ENCODE measurements around the gene MAP2.
A peak's percentile ranks its signal among the peaks of the same experiment; 100 is the strongest.

MAP2 gene

GRCh38 chr2:209431701-209432100 lies 7.9 kb downstream of the MAP2 start:
- DNase-seq (ENCODE audit: low read depth, low spot score): peak; percentile 78
- H3K4me3 ChIP-seq (ENCODE audit: low read depth, low read length): no peak overlapping the region
- no peak for TF ChIP-seq CTCF (IDR thresholded peaks at IDR 0.05; ENCODE audit: low read depth, low read length)
- in situ Hi-C loops (cut with HindIII; ENCODE audit: low sequenced_read_pairs): no loop called here

- DNase-seq (ENCODE audit: low read depth, low spot score): peak; percentile 32
- no peak for TF ChIP-seq CTCF (IDR thresholded peaks at IDR 0.05; ENCODE audit: low read depth, low read length)
- in situ Hi-C loops (cut with HindIII; ENCODE audit: low sequenced_read_pairs): no loop called here
- H3K4me3 ChIP-seq (ENCODE audit: low read depth, low read length): no peak overlapping the region
Observed at GRCh38 chr2:209441541-209441940, 17.7 kb downstream of the MAP2 start.

- in situ Hi-C loops (cut with HindIII; ENCODE audit: low sequenced_read_pairs): no loop called here
- TF ChIP-seq CTCF (IDR thresholded peaks at IDR 0.05; ENCODE audit: low read depth, low read length): no peak
- DNase-seq (ENCODE audit: low read depth, low spot score): no peak
- no peak overlapping the region for H3K4me3 ChIP-seq (ENCODE audit: low read depth, low read length)
Observed at GRCh38 chr2:209442939-209443338, 19.1 kb downstream of the MAP2 start.

GRCh38 chr2:209445485-209445884 lies 21.6 kb downstream of the MAP2 start:
- no peak for DNase-seq (ENCODE audit: low read depth, low spot score)
- no peak for TF ChIP-seq CTCF (IDR thresholded peaks at IDR 0.05; ENCODE audit: low read depth, low read length)
- no peak overlapping the region for H3K4me3 ChIP-seq (ENCODE audit: low read depth, low read length)
- in situ Hi-C loops (cut with HindIII; ENCODE audit: low sequenced_read_pairs): no loop called here

GRCh38 chr2:209451209-209451834 lies 27.5 kb downstream of the MAP2 start:
- DNase-seq (ENCODE audit: low read depth, low spot score): no peak
- in situ Hi-C loops (cut with HindIII; ENCODE audit: low sequenced_read_pairs): no loop called here
- TF ChIP-seq CTCF (IDR thresholded peaks at IDR 0.05; ENCODE audit: low read depth, low read length): no peak
- no peak overlapping the region for H3K4me3 ChIP-seq (ENCODE audit: low read depth, low read length)

- H3K4me3 ChIP-seq (ENCODE audit: low read depth, low read length): no peak overlapping the region
- no peak for DNase-seq (ENCODE audit: low read depth, low spot score)
- in situ Hi-C loops (cut with HindIII; ENCODE audit: low sequenced_read_pairs): no loop called here
- no peak for TF ChIP-seq CTCF (IDR thresholded peaks at IDR 0.05; ENCODE audit: low read depth, low read length)
Observed at GRCh38 chr2:209456489-209456888, 32.6 kb downstream of the MAP2 start.

All from astrocyte of the spinal cord (primary cell).